Measurements from ENCODE around the gene NAALADL2.

NAALADL2 gene

DNA sequence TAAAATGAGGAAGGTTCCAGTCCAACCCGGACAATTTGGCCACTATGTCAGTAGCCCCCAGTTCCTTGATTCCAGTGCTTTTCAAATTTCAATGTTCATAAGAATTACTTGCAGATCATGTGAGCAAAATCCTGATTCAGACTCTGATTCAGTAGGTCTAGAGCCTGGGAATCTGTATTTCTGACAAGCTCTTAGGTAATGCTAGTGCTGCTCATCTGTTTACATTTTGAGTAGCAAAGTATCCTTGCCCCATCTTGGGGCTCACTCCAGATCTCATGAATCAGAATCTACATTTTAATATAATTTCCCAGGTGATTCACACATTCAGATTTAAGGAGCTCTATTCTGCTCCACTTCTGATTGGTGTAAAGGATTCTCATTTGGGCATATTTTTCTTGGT is 142.0 kb downstream of the NAALADL2 start:
- DNase-seq, result no peak

DNA sequence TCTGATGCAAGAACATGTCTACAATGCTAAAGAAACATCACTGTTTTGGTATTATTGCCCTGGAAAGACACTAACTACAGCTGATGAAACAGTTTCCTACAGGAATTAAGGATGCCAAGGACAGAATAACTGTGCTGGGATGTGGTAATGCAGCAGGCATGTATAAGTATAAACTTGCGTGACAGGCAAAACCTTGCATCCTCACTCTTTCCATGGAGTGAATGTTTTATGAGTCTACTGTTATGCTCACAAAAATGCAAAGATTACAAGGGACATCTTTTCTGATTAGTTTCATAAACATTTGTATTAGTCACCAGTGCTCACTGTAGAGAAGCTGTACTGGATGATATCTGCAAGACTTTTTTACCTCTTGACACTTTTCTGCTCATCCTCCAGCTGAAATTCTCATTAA is 143.6 kb downstream of the NAALADL2 start:
- DNase-seq, result no peak

DNA sequence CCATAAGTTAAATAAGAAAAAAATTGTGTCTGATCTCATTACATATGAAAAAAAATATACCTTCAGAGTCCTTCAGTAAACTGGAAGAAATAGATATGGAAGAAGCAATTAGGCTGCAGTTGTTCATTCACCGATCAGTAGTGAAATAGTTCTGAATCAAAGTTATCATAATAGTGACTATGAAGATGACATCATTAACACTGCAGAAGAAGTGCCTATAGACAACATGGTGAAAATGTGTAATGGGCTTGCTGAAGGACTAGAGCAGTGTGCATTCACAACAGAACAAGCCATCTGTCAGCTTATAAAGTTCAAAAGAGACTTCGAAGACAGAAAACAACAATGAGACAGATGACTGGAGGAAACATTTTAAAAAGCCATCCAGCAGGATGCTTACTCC is 144.5 kb downstream of the NAALADL2 start:
- DNase-seq, result no peak

DNA sequence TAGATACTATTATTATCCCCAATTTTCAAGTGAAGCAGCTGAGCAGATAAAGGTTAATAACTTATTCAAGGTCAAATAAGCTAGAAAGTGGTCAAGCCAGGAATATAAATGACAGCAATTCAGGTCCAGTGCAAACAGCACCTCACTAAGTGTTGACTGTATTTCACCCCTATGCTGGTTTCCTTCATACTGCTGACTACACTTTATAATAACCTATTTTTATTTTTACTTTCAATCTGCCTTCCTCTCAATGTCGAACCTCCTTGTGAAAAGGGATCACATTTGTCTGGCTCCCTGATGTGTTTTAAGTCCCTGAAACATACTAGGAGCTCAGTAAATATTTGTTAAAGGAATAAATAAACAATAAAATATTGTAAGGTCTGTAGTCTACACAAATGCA is 146.1 kb downstream of the NAALADL2 start:
- DNase-seq, result no peak

DNA sequence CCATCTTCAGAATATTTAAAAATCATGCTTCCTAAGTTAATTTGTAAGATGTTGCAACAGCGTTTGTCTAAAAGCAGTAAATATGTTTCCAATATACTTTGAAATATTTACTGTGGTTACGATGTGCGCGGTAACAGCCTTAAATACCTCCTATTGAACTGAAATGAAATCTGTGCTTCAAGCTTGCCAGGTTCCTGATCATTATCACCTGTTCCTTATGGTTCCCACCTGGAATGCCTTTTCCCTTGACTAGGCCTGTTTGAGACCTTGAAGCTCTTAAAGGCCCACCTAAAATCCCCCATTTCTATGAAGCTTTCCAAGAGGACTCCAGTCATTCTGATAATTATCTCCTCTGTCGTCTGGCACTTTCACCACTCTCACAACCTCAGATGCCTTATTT is 146.7 kb downstream of the NAALADL2 start:
- DNase-seq, result no peak

DNA sequence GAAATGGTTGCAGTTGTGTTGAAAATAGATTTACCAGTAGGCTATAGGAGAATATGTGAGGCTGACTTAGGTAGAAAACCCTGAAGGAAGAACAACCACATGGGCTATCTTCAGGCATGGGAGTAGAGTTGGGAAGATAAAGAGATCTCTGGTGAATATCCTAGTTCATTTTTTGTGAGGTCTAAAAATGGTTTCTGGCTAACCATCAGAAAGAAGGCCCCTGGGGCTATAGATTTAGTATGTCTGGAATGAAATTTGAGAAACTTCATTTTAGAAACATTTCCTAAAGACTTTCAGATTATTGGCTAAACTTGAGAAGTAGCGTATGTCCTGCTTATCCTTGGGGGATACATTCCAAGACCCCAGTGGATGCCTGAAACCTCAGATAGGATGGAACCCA is 148.2 kb downstream of the NAALADL2 start:
- no peak for DNase-seq

DNA sequence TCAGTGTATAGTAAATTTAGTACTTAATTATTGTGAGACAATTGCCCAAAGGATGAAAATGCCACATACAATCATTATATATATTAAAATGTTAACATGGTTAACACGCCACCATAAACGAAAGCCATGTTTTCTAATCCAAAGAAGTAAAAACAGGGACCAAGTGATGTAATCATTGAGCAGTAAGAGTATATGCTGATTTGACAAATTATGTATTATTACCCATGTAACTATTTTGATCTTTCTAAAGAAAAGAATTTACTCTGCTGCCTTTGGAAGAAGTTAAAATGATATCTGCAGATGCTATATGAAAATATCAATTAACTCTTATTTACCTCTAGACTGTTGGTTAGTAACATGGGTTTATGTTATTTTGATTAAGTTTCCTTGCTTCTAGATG is 150.2 kb downstream of the NAALADL2 start:
- DNase-seq, result no peak

DNA sequence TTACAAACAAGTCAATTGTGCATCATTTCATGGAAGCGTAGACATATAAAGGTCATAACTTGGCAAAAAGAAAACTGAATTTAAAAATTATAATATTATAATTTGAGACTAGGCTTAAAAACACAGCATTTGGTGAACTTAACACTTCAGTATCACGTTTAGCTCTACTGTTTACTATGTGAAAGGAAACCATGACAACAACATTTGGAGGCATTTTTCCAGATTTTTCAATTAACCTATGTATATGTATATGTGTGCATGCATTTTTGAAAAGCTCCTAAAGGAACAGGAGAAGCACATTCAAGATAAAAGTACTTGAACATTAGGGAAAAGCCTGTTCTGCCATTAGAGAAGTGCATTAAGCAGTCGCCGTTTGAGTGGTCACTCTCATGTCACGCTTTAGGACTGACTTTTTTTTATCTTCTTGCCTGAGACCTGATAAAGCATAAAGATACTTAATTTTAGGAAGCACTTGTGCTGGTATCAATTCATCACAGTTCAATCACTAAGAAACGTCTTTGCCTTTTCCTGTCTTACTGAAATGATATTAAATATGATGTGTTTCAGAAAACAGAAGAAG is 156.0 kb downstream of the NAALADL2 start:
- no peak for DNase-seq

DNA sequence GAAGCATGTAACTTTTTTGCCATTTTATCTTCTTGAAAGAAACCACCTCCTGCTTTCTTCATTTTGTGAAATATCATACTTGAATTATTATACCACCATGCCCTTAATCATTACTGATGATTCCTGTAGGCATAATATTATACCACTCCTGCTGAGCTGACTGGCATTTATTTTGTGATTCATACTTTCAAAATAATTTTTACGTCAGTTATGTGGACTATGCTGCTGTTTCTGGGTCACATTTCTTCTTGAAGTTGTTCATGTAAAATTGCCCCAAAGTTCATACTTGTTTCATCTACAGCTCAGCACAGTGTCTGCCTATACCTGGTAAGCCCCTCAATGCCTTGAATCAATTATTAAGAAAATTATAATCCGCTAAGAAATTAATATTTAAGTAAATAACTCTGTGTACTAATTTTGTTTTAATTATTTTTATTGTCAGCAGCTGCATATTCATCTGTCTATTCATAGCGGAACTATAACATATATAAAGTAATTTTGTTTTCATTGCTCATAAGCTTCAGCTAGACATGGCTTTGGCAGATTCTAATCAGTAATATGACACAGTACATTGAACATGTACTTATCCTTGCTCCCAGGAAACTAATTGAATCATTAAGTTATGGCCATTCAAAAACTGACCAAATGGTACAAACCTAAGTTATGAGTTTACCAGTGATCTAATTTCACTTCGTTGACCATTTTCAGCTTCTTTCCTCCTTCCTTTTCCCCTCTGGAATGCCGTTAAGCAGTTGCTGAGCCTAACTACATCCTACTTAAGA is 160.0 kb downstream of the NAALADL2 start:
- no peak for DNase-seq

DNA sequence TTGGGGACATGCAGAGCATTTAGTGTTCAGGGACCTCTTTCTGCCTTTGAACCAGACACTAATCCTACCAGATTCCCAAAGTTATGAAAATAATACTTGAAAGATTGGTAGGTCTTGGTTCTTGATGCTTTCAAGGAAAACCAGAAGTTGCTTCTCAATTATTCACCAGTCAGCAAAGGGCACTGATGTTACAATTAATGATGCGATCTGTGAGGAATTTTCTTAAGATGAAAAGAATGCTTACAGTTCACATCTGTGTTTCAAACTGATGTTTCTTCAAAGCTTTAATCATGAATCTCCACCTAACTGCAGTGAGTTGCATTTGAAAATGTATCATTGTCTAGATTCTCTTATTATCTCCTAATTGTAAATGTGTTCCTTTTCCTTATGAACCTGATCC is 161.0 kb downstream of the NAALADL2 start:
- no peak for DNase-seq

DNA sequence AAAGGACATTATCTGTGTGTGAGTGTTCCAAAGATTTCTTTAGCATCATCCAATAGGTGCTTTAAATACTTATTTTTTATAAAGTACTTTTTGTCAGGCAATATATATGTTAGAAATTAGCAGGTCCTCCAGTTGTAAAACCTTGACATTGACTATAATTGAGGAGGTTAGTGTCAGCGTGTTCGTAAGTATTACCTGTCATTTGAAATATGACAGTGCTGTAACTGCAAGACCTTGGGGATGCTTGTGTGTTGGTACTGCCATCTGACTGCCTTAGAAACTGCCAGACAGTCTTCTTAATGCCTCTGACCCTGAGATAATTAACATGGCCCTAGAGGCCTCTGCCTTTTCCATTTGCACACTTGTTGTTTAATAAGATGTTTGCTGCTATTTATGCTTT is 170.7 kb downstream of the NAALADL2 start:
- no peak for DNase-seq

DNA sequence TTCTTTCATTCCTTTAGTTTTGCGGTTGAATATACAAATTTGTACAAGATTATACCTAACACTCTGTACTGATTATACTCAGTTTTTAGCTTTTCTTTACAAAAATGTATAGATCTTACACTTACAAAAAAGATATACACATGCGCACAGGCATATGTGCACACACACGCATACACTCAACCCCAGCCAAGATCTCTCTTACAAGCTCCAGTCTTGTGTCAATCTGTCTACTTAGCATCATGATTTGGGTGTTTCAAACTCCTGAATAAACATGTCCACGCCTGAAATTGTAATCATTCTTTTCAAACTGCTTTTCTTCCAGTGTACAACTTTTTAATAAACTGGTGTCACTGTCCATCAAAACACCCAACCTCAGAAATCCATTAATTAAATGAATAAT is 180.7 kb downstream of the NAALADL2 start:
- DNase-seq, result no peak

DNA sequence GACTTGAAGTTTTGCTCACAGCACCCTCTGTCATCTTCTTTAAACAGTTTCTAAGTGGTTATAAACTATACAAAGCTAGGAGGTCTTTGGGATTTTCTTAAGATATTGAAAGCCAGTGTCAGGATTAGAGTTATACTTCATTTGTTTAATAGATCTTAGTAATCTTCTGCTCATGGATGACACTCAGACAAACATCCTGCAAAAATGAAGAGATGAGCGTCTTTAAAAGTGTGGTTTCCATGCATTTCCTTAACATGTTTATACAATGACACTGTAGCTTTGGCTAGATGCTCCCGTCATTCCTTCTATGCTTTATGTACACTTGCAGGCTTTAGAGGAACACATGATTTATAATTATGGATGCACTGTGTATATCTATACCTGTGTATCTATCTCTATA is 182.2 kb downstream of the NAALADL2 start:
- DNase-seq, result no peak

DNA sequence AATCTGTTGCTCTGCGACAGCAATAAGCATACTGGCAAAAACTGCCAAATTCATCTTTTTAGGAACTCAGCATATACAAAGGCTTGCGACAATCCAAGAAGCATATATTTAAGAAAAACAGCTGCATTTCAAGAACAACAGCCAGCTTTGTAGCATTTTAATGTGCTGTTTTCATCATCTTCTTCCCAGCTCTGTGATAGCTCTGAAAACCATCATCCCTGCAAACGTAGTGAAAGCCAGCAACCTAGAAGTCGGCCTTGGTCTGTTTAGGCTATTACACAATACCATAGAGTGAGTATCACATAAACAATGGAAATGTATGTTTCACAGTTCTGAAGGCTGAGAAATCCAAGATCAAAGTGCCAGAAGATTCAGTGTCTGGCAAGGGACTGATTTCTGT is 187.5 kb downstream of the NAALADL2 start:
- DNase-seq, result no peak

DNA sequence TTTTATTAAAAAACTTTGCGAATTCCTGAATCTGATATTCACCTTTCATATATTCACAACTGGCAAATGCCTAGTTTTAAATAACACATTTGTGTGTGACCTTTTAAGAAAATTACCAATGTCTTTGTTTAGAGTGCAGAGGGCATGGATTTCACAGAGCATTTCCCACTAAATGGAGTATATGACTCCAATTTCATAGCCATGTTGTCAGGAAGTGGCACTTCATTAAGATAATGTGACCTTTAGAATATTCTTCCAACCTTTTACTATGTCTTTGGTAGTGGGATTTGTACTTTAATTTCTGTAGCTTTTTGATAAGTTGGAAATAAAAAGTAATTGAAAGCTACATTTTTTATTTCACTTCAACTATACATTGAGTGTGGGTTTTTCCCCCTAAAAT is 188.7 kb downstream of the NAALADL2 start:
- no peak for DNase-seq

DNA sequence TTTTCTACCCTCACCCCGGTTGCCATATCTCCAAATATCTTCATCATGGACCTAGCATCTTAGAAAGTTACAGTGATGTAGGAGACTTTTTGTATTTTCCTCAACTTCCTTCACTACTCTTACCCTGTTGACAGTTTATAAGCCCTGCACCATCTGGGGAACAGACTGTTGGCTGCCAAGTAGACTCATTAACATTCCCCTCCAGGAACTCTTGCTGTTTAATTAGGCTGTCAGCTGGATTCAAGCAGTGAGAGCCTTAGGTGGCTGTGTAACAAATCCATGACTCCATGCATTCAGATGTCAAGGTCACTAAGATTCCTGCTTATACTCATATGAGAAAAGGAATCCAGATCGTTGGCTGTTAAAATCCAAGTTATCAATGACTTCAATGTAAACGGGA is 198.3 kb downstream of the NAALADL2 start:
- peak; percentile 16 for DNase-seq

DNA sequence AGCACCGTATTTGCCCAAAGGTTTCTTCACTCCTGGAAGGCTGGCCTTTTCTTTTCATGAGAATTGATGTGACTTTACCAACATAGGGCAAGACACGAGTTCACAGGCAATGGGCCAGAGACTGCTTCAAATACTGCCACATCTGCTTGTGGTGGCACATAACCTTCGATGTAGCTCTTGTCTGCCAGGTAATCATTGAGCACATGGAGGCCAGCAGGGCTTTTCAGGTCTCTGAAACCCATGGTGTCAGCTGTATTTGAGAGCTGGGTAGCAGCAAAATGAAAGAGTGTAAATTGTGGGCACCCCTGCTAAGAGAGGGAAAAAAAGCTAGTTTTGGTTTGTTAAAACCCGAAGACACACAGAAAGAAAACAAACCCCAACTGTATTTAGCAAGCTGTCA is 200.7 kb downstream of the NAALADL2 start:
- no peak for DNase-seq

DNA sequence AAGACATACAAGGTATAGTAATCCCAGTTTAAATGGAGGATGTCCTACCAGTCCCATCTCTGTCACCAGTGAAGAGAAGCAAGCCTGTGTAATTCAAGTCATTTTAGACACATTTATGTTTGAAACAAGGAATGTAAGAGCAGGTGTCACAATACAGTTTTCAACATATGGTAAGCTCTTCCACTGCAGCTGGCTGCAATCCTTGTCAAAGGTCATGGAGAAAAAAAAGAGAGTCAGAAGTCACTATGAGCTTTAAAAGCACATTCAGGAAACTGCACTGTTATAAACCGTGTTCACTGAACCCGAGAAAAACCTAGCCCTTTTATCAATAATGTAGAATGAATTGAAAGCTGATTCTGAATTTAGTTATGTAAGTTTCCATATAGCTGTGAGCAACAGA is 206.4 kb downstream of the NAALADL2 start:
- no peak for DNase-seq

DNA sequence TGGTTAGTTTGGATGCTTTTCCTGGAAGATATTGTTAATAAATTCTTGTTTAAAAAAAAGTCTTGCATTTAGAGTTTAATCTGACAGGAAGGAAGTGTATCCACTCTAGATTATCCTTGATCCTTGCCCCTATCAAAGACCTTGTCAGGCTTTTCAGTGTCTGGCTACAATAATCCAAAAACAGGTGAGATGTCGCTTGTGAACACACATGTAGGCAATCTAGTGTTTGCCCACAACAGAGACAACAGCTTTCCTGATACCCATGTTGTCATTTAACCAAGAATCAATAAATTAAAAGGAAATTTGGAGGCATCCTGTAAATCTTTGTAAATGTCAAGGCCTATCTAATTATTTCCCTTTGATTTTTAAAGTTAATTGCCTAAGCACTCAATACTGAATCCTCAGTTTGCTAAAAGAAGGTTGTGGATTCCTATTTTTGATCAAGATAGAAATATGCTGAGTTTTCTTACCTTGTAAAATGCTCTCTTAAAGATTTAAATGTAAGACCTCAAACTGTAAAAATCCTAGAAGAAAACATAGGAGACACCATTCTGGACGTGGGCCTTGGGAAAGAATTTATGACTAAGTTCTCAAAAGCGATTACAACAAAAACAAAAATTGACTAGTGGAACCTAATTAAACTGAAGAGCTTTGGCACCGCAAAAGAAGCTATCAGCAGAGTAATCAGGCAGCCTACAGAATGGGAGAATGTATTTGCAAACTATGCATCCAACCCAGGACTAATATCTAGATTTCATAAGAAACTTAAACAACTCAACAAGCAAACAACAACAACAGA is 207.7 kb downstream of the NAALADL2 start:
- DNase-seq, result no peak

DNA sequence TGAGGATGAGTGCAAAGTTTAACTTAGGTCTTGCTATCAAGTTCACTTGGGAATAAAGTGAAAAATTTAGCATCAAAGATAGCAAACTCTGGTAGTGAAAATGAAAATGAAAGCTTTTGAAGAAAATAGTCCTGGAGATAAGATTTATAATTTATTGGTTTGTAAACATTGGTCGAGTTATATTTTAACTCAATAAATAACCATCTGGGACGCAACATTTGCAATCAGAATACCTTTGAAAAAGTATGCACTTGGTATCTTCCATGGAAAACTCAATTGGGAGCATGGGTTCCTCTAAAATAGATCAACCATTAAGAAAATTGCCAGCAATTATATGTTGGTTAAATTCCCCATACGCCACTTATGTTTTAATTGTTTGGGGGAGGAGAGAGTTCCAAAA is 209.5 kb downstream of the NAALADL2 start:
- DNase-seq, result no peak

DNA sequence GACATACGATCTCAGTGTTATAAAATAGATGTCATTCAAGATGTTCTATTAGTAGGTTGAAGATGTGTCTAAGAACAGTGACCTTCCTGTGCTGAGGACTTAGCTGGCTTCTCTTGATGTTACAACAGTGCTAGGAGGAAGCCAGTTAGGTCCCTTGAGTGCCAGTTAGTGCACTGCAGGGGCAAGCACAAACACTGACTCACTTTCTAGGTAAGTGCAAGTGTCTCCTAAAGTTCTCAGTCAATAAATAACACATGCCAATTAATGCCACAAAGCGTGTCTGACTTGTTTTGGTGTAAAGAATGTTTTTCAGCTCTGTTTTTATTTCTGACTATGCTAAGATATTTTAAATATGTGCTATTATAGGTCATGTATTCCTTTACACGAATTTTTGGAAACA is 211.8 kb downstream of the NAALADL2 start:
- no peak for DNase-seq

DNA sequence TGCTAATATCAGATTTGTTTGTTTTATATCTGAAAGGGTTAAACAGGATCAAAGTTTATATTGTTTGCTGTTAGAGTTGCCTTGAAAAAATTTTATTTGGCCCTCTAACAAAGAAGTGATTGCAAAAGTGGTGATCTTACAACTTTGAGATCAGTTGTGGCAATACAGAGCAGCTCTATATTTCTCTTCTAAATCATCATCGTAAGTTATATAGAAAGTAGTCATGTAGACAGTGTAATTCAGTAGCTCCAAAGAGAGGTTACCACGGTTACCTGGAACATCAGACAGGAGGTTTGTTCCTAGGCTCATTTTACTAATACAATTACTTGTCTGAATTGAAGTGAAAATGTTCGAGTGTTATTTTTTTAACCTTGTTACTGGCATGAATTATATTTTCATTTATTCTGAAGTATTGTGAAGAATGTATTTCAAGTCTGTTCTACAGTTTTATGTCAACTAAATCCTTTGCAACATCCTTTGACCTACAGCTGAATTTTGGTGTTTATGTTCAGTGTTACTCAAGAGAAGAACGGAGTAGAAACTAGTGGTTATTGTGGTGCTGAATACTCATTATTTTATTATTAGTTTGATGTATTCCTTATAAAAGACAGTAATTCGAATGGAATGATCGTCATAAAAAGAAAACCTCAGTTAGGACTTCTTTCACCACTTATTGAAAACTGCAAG is 214.2 kb downstream of the NAALADL2 start:
- DNase-seq, result no peak

DNA sequence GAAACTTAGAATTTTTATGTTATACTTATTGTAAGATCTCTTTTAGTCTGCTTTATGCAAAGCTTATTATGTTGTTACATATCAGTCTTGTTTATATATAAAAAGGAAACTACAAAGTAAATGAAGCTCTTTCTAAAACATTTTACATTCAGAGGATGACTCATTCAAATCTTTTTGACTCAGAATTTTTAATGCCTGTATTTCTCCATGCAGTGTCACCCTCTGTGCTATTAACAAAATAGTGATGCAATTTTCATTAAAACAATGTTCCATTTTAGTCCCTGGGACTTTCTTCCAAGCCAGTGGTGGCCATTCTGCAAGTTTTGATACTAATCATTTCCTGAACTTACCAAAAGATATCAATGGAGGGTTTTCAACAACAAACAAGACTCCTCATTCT is 216.1 kb downstream of the NAALADL2 start:
- no peak for DNase-seq

DNA sequence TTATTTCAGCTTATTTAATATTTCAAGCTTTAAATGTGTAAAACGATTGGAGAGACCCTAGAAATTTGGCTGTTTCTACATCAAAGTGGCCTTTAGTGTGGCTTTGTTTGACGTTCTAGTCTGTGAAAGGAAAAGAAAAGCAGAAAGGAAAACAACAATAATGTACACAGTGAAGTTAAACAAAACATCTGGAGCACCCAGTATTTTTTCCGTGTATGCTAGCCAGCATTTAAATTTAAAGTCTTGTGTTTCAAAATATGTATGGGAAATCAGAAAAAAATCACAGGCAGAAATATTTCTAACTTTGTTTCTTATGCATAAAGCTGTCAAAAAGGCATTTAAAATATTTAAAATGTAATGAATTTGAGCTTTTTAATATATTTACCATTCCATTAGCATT is 218.1 kb downstream of the NAALADL2 start:
- DNase-seq, result no peak
